HL-60/S4 (cell line): Measurements from ENCODE around the gene LRSAM1.

Experiments
- in situ Hi-C: fragments of 300-500 bp; cut with MboI; formaldehyde crosslinking; loops from 2 replicates; pipeline ENCODE4 v1.14.3; 2022; ENCODE audit warnings: low sequenced_read_pairs

The LRSAM1 gene

GRCh38 chr9:127508901-127509260 is 57.6 kb downstream of the LRSAM1 start:
- in situ Hi-C loops: loop anchor here (10.0 kb wide), 1 partner anchor 226 kb away; the partner anchor contains the start of gene TOR2A

DNA sequence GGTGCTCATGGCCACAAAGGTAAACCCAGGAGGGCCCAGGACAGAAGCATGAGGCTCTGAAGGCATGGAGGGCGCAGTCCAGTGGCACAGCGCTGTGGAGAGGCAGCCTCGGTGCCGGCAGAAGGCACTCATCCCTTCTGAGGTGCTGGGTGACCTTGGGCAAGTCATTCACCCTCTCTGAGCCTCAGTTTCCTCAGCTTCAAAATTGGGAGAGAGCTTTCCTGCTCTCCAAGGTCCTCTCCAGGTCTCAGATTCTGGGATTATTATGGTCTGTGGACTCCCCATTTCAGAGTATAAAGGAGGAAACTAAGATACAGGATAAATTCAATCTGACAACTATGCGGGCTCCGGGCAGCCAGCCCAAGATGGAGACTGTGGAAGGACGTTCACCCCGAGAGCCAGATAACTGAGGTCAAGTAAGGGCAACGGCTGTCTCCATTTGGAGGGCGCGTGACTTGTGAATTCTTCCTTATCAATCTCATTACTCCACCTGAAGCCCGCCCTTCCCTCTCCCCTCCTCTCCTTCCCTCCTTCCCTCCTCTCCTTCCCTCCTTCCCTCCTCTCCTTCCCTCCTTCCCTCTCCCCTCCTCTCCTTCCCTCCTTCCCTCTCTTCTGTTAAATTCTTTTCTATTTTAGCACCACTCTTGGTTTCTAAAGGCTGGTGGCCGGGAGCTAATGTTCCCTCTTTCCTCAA is 58.1 kb downstream of the LRSAM1 start:
- in situ Hi-C loops: loop anchor here (10.0 kb wide), 1 partner anchor 225 kb away; the partner anchor contains the start of gene TOR2A

DNA sequence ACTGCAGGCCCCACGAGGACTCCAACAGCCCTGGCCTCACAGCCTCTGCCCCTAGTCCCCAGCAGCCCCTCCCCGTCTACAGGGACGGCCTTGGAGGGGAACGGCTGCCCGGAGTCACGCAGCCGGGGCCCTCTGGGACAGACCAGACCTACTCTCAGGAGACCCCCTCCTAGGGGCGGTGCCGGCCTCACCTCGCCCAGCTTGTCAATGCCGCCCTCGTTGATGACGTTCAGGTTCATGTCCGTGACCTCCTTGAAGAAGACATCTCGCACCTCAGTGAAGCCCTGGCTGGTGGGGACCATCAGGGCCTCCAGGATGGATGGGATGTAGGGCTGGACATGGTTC is 58.6 kb downstream of the LRSAM1 start:
- in situ Hi-C loops: loop anchor here (10.0 kb wide), 1 partner anchor 225 kb away; the partner anchor contains the start of gene TOR2A

- in situ Hi-C loops: no loop called here
Measured at GRCh38 chr9:127514468-127514867, 63.2 kb downstream of the LRSAM1 start.

DNA sequence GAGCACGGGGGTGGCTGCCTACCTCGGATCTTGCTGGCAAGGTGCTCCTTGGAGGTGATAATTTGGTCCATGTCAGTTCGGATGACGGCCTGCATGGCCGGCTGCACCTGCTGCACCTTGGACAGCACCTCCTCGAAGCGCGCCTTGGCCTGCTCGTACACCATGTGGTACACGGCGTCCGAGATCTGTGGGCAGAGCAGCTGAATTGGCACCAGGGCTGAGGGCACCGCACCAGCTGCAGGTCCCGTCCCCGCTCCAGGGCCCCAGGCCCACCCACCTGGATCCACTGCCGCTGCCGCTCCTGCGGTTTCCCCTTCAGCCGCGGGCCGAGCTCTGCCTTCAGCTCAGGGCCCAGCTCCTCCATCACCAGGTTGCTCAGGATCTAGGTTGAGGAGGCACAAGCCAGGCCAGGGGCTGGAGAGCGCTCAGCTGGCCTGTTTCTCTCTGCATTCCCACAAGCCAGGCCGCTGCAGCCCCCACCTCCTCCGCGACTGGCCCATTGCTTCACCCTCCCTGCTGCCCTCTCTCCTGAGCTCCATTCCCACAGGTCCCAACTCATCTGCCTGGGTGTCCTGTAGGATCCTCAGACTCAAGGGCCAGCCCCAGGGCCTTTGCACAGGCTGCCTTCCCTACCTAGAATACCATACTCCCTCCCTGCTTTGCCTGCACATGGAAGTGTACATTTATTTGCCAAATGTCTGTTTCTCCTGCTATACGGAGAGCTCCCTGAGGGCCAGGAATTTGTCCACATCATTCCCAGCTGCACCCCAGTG is 65.7 kb downstream of the LRSAM1 start:
- in situ Hi-C loops: no loop called here

DNA sequence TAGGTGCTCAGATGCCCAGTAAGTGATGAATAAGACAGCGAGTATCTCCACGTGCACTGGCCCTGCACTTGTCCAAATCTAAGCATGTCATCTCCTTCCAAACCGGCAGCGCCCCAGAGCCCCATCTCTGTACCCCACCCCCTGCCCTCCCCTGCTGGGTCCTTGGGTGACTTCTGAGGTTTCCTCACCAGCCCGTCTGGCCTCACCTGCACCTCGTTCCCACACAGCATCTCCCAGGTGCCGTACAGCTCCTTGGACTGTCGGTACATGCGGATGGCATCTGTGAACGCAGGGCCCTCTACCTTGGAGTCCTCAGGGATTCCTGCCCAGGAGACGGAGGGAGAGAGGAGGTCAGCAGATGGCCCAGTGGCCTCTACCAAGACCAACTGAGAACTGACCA is 66.3 kb downstream of the LRSAM1 start:
- in situ Hi-C loops: no loop called here

DNA sequence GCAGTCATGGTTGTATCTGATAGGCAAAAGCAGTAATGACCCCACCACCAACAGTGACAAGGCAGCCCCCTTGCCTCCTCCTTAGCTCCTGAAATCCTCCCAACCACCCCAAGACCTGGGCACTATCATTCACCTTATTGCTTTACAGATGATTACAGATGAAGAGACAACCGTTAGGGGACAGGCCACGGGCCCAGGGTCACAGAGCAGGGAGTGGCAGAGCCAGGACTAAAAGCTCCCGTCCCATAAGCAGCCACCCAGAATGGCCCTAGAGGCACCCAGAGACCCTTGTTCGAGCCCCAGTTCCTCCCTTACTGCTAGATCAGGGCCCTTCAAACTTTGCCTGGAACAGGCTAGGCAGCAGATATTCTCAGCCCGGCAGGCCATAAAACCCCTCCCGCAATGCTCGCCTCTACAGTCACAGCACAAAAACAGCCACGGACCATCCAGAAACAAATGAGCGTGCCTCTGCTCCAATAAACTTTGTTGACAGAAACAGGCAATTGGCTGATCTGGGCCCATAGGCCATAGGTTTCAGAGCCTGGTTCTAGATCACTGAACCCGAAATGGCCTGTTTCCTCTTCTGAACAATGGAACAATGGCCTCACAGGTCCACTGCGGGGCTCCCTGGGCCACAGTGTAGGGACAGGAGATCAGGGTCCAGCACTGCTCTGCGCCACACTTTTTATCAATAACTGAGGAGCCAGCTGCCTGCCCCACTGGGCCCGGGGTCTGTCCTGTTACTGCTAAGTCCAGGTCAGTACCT is 67.0 kb downstream of the LRSAM1 start:
- in situ Hi-C loops: no loop called here

- in situ Hi-C loops: no loop called here
Measured at GRCh38 chr9:127519301-127520166, 68.2 kb downstream of the LRSAM1 start.

- in situ Hi-C loops: no loop called here
Measured at GRCh38 chr9:127520941-127521918, 69.9 kb downstream of the LRSAM1 start.

DNA sequence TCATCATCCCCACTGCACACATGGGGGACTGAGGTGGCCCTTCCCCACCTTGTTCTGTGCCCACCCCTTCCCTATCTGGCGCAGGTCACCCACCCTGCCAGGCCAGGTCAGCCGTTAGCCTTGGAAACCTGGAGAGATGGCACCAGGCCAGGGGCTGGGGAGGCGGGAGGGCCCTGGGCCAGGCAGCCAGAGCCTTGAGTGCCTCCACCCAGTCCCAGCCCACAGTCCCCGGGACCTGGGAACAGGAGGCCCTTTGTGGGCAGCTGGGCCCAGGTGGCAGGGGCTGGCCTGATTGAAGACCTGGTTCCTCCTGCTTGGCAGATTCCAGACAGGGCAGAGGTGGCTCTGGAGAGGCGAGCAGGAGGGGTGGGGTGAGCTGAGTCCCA is 70.6 kb downstream of the LRSAM1 start:
- in situ Hi-C loops: no loop called here

DNA sequence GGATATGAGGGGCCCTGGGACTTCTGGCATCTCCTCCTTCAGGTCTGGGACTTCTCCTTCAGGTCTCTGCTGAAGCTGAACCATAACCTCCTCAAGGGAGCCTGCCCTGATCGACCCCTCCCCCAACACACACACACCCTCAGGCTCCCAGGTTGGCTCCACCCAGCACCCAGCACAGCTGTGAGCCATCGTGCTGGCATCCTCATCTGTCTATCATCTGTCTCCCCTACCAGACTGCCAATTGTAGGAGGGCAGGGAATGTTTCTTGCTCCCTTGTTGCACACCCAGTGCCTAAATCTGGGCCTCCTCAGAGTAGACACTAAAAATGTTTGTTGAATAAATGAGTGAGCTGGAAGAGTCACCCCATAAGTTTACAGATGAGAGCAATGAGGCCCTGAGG is 71.4 kb downstream of the LRSAM1 start:
- in situ Hi-C loops: no loop called here

DNA sequence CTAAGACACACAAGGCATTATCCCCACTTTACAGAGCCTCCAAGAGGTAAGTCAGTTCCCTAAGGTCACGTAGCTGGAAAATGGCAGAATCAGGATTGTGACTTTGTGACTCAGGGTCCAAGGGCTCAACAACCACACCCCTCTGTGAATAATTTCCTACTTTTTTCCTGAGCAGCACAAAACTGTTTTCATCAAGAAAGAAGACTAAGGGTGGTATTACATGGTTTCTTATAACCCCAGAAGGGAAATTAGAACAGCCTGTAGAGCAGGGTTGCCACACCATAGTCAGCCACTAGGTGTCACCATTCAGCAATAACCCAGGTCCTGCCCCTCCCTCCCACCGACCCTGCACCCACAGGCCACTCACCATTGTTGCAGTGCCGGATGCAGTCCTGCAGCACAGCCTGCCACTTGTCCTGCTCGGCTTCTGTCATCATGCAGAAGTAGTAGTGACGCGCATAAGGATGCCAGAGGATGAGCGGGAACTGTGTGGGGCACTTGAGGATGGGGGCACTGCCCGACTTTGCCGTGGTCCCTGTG is 72.1 kb downstream of the LRSAM1 start:
- in situ Hi-C loops: no loop called here

DNA sequence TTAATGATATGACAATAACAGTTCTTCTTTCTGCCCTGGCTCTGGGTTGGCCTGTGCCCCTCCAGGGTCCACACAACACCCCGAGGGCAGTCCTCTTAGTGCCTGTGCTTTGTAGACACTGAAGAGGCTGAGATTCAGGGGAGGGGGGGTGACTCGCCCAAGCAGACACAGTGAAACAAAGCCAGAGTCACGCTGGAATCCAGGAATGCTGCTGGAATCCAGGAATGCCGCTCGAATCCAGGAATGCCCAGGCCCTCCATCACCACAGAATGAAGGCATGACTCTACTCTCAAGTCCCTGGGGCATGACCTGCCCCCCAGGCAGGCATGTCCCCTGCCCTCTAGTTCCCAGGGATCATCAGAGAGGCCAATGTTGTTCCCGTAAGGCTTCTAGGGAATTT is 73.1 kb downstream of the LRSAM1 start:
- in situ Hi-C loops: no loop called here

DNA sequence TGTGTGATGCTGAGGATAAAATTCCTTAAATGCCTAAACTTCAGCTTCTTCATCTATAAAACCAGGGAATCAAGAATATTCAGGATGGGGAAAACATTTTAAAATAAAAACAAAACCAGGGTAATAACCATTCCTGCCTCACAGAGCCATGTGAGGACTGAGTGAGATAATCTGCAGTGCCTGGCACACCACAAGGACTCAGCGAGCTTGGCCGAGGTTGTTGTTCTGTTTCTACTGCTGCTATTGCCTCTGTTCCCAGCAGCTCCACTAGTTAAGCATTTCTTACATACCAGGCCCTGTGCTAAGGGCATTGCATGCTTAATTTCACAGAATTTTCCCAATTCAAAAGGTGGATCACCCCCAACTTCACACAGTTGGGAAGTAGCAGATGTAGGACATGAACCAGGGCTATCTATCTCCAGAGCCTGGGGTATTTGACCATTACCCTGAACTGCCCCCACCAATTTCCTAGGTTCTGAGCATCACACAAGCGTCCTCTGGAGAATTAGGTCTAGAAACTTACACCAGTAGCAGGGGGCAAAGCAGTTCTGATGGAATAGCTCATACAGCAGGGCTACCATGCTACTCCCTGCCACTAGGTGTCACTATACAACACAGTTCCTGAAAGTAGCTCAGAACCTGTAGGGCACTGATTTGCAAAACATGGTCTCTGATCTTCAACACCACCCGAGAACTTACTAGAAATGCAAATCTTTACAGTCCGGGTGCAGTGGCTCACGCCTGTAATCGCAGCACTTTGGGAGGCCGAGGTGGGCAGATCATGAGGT is 74.3 kb downstream of the LRSAM1 start:
- in situ Hi-C loops: no loop called here

- in situ Hi-C loops: no loop called here
Measured at GRCh38 chr9:127526655-127527559, 75.6 kb downstream of the LRSAM1 start.

GRCh38 chr9:127527560-127528268 is 76.4 kb downstream of the LRSAM1 start:
- in situ Hi-C loops: no loop called here
